ENCODE data around the gene TNPO2.
"Not testable (repeated sequence)": the region's sequence is repeated elsewhere in the genome, so short reads cannot be mapped to it uniquely, and the experiment has no call there.

The TNPO2 gene

DNA sequence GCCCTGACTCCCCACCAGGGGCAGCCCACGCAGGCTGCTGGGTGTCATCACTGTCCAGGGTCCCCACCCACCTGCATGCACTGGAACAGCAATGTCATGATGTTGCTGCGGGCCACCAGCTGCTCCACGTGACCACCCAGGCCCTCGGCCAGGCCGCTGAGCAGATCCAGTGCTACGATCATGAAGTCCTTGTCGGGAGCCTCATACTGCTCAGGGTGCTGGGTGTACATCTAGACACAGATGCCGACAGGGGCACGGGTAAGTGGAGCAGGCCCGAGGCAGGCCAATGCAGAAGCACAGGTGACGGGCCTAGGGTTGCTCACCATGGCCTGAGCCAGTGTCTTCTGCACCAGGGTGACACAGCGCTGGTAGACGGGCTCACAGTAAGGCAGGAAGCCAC is 18.6 kb downstream of the TNPO2 start:
- DNase-seq (ENCODE audit: low read depth), result no peak

DNA sequence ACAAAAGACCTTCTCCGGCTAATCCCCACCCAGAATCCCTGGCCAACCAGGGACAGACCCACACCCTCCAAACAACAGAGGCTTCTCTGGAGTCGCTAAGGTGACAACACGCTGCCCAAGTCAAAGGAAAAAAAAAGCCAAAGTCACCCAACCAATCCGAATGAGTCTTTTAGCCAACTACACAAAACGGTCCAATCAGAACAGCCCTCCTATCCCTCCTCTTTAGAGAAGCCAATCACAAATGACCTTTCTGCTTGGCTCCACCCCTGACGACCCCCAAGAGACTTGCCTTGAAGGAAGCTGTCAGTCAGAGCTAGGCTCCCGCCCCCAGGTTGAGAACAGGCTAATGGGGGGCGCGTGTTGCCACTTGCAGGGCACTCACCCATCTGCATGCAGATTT is 20.7 kb downstream of the TNPO2 start:
- DNase-seq (ENCODE audit: low read depth), result peak; percentile 47

DNA sequence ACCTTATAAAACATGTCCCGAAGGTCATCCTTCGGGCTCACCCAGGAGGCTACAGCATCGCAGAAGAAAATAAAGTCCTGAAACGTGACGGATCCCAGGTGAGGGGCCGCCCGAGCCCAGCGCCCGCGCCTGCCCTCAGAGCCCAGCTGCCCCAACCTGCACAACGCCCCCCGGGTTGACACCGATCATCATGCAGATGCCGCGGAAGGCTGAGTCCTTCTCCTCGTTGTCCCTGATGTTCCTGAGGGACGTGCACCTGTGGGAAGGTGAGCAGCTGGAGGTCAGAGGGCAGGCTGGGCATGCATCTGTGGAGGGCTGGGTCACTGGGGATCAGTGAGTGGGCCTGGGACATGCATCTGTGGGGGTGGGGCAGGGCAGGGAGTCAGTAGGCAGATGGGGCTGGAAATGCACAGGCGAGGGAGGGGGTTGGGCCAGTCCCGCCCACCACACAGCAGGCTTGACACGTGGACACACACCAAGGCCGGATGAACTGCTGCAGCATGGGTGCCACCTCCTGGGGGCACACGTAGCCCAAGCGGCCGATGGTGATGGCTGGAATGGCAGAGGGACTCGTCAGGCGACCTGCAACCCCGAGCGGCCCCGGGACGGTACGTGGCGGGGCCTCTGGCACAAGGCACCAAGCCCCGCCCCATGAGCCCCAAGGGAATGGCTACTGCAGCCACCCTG is 22.0 kb downstream of the TNPO2 start:
- DNase-seq (ENCODE audit: low read depth), result no peak

DNA sequence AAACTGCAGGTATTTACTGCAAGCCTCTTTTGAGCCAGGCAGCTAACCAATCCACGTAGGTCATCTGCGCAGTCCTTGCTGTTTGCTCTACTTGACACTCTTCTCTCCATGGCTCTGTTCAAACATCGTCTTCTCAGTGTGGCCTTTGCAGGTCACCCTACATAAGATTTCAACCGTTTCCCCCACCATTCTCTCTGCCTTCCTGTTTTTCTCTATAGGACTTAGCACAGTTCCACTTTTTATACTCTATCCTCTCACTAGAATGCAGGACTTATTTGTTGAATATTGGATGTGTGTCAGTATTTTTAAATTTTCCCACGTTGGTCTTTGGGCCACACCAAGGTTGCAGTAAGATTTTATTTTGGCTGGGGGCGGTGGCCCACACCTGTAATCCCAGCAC is 25.6 kb downstream of the TNPO2 start:
- DNase-seq (ENCODE audit: low read depth), result no peak

DNA sequence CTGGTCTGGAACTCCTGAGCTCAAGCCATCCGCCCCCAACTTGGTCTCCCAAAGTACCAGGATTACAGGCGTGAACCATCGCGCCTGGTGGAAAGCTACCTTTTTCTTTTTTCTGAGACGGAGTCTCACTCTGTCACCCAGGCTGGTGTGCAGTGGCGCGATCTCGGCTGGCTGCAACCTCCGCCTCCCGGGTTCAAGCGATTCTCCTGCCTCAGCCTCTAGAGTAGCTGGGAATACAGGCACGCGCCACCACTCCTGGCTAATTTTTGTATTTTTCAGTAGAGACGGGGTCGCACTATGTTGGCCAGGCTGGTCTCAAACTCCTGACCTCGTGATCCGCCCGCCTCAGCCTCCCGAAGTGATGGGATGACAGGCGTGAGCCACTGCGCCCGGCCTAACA is 26.3 kb downstream of the TNPO2 start:
- DNase-seq (ENCODE audit: low read depth), result not testable (repeated sequence)

DNA sequence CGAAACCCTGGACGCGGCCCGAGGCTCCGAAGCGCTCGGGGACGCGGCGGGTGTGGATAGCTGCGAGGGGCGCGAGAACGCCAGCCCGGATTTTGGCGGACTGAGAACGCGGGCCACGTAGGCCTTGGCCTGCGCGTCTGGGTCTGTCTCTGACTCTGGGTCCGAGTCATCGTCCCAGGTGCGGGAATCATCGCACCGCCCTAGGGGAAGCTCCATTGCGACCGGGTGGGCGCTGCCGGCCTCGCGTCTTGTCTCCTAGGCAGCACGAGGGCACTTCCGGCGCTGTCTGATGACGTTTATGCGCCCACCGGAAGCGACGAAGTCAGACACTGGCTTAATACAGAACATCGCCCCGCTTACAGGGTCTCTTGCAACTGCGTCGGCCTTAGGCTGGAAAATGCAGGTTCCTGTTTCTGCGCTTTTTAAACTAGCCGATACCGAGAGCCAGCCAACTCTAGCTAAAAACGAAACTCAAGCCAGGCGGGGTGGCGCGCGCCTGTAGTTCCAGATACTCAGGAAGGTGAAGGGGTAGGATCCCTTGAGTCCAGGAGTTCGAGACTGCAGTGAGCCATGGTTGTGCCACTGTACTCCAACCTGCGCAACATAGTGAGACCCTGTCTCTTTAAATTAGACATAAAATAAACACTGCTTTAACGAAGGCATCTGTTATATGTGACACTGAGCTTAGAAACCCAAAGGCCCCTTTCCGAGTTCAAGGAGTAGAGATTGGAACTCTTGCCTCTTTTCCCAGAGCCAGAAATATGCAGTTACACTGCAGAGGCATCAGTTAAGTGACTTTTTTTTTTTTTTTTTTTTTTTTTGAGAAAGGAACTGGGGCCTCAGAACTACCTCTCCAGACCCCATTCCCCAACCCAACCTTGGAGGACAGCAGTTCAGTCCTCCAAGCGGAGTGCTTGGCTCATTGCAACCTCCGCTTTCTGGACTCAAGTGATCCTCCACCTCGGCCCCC is 27.1 kb downstream of the TNPO2 start, which contains the start of gene FBXW9:
Gene FBXW9, minus strand, starts transcription at position 266 of the 970 bp plus-strand sequence. Its CDS starts 50 bp downstream, at position 216.
- peak; percentile 94 for DNase-seq (ENCODE audit: low read depth)

DNA sequence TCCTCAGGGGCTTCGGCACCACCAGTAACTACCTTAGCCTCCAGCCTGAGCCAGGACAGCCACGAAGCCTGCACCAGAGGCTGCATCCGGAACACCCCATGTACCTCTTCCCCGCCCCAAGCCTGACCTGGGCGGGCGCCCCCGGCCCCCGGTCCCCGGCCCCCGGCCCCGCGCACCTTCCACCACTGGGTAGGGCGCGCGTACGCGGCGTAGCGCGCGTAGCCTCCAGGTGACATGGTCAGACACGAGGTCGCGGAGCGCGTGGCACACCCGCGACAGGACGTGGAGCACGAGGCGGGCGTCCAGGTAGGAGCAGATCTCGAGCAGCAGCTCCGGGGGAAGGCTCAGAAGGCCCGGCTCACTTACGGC is 27.8 kb downstream of the TNPO2 start:
- DNase-seq (ENCODE audit: low read depth), result peak; percentile 5

DNA sequence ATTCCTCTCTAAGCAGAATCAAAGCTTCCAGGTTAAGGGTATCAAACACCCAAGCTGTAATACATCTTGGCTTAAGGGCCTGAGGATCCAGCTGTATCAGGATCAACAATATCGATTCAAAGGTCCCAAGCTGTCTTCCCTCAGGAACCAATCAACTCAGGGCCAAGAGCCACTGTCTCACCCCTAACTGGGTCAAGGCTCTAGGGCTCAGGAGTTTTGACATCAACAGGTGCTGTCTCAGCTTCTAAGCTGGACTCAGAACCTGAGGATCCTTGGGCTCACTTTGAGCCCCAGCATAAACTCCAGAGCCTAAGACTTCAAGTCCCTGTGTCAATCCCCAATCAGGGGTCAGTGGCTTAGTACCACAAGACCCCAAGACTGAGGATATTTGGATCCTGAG is 28.2 kb downstream of the TNPO2 start:
- DNase-seq (ENCODE audit: low read depth), result no peak

DNA sequence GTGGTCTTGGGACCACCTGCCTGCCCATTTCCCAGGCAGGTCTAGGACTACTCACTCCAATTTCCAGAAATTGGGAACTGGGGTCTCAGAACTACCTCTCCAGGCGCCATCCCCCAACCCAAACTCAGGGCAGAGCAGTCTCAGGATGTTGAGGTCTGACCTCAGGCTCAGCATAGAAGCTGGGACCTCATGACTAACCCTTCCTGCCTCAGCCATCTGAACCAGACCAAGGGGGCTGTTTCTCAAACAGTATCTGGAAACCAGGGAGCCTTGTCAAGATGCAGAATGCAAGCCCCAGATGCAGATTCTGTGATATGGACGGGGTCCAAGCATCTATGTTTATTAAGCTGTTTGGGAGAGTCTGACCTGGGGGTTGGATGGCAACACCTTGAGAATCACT is 28.6 kb downstream of the TNPO2 start:
- DNase-seq (ENCODE audit: low read depth), result no peak

DNA sequence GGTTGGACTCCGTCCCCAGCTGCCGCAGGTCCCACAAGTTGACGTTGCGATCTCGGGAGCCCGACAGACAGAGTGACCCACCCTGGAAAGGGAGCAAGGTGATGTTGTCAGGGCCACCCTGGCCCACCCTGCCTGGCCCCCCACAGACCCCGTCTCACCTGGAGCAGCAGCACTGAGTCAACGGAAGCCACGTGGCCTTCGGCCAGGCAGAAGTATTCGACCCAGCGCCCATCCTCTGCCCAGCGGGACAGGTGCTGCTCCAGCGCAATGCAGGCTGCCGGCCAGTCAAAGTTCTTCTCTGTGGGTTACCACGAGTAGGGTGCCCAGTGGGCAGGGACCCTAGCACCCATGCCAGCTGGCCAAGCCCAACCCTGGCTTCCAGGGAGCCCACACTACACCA is 29.1 kb downstream of the TNPO2 start:
- DNase-seq (ENCODE audit: low read depth), result no peak

DNA sequence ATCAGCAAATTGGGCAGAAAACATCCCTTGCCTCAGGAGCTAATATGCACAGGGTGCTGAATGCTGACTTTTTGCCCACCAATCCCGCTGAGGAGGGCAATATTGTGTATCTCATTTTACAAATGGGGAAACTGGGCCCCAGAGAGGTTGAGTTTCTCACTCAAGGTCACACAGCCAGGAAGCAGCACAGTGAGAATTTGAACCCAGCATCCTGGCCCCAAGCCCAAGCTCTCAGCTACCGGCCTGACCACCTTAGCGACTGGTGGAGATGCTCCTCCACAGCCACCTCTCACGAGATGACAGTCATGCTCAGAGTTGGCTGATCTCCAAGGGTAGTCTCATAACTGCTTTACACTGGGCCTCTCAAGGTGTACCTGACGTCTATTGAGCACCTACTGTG is 30.8 kb downstream of the TNPO2 start:
- no peak for DNase-seq (ENCODE audit: low read depth)

DNA sequence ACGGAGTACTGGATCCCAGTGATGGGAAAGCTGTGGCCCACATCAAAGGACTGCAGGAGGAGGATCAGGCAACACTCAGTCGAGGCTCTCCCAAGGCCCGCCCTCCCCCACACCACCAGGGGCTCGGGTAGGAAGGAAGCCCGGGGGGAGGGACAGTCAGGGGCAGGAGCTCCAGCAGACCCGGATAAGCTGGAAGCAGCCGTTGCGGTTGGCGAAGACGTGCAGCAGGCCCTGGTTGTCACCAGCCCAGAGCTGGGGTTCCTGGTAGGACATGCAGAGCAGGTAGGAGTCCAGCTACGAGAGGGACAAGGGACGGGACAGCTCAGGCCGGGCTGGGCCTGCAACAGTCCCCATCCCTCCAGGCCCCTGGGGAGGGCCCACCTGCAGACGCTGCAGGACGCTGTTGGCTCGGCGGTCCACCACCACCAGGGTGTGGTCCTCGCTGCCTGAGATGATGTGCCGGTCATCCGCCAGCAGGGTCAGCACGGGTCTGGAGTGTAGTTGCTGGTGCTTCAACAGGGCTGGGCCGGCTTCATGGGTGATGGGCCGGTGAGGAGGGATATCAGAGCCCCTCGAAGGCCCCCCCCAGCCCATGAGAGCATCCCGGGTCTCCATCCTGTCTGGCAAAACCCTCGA is 34.0 kb downstream of the TNPO2 start:
- DNase-seq (ENCODE audit: low read depth), result no peak

DNA sequence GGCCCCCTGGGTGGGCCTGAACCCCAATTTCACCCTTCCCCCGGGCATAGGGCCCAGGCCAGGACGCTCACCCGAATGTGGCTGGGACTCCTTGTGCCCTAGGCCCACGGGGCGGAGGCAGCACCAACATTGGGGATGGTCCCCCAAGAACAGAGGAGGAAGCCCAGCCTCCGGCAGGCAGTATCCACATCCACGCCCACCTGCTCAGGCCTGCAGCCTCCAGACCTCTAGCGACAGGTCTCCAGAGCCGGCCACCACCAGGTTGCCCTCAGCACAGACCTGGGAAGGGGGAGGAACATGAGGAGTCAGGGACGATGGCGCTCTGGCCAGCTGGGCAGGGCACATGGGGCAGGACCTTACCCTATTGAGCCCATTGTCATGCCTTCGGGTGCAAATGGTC is 34.7 kb downstream of the TNPO2 start:
- DNase-seq (ENCODE audit: low read depth), result no peak

DNA sequence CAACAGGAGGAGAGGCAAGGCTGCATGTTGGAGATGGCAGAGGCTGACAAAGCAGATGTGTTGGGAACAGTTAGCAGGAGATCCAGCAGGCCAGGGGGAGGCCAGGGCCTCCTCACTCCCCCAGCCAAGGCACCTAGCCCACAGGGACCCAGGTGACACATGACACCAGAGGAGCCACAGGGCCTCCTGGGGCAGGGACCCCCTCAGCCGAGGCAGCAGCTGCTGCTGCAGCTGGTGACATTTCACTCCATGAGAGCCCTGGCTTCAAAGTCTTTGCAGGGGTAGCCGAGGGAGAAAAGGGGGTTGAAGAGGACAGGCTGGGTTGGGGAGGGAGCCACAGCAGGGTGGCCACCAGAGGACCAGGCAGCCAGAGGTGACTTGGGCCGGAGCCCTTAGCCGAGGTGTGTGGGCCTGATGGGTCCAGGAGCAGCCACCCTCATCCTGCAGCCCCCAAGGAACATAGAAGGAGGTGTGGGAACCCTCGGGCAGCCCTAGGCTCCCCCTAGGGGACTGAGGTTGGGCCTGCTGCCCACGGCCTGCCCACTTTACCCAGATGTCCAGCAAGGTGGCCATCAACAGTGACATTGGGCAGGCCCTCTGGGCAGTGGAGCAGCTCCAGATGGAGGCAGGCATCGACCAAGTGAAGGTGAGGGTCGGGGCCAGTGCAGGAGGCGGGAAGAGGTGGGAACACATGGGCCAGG is 36.1 kb downstream of the TNPO2 start, which contains the start of gene GNG14:
Gene GNG14, plus strand, starts transcription at position 503 of the 701 bp plus-strand sequence. Its CDS starts 51 bp downstream, at position 554.
- no peak for DNase-seq (ENCODE audit: low read depth)

DNA sequence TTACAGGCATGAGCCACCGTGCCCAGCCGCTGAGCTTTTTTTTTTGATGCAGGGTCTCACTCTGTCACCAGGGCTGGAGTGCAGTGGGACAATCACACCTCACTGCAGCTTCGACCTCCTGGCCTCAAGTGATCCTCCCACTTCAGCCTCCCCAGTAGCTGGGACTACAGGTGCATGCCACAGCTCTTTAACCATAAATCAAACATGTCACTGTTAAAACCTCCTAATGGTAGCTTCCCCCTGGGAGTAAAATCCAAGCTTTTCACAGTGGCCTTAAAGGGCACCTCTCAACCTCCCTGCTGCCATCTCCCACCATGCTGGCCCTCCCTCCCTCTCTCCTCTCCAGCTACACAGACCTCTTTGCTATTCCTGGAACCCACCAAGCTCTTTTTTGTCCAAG is 37.9 kb downstream of the TNPO2 start:
- DNase-seq (ENCODE audit: low read depth), result no peak

DNA sequence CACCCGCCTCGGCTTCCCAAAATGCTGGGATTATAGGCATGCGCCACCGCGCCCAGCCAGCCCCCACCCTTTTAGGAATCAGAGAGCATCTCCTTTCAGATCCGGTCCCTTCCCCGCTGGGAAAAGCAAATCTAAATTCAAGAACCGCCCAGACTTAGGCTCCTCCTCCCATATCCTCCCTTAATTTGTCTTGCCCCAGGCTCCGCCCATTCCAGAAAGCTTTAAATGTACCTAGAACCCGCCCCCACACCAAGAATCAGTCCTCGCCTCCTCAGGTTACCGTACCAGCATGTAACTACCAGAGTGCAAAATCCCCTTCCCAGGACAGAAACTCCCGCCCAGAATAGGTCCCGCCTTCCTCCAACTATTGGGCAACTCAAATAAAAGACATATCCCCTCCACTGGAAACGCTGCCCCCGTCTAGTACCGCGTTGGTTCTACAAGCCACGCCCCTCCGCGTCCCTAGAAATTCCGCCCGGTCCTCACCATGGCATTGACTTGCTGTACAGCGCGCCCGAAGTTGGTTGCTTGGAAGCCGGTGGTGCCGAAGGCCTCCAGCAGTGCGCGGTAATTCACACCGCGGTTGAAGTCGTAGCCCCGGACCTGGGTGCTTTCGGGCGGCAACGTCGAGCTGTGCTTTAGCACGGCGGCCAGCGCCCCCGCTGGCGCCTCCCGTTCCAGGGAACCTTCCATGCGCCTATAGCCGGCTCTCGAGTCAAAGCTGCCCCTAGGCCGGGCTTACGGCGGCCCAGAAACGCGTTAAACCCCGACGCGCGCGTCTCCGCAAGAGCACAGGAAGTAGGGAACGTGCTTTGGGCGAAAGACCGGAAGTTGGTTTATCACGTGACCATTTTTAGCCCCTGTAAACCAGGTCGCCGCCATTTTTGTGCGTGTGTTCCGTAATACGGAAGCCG is 42.4 kb downstream of the TNPO2 start, which contains the start of gene DHPS:
Gene DHPS, minus strand, starts transcription at position 807 of the 914 bp plus-strand sequence. Its CDS starts 114 bp downstream, at position 693.
- peak; percentile 99 for DNase-seq (ENCODE audit: low read depth)

DNA sequence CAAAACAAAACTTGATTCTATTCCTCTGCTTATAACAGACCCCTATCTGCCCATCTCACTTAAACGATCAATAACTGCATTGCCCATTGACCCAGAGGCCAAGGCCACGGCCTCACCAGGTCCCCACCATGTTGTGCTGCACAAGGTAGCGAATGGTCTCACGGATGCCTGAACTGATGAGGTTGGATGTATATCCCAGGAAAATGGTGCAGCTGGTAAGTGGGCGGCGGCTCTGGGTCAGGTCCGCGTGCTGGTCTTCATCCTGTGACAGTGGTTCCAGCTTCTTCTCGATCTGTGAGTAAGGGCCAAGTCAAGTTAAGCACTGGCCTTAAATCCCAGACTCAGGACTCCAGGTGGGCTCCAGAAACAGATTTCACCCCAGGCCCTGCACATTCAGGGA is 43.7 kb downstream of the TNPO2 start:
- no peak for DNase-seq (ENCODE audit: low read depth)

DNA sequence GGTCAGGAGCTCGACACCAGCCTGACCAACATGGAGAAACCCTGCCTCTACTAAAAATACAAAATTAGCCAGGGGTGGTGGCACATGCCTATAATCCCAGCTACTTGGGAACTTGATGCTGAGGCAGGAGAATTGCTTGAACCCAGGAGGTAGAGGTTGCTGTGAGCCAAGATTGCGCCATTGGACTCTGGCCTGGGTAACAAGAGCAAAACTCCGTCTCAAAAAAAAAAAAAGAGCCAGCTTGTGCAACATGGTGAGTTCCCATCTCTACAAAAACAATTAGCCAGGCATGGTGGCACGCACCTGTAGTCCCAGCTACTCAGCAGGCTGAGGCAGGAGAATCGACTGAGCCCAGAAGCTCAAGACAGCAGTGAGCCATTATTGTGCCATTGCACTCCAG is 45.7 kb downstream of the TNPO2 start:
- DNase-seq (ENCODE audit: low read depth), result not testable (repeated sequence)

DNA sequence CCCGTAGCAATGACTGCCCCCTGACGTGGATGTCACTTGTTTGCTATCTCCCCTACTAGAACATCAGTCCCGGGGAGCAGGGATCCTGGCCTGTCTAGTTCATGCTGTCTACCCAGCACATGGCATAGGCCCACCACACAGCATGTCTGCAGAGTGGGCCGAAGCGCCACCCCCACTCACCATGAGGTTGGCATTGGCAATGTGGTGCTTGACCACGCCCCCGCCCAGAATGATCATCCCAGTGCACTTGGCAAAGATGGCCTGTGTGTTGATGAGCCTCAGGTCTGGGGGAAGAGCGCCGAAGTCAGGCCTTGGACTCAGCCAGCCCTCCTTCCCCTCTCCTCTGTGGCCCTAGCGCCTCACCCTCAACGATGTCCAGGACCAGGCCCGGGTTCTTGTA is 46.8 kb downstream of the TNPO2 start:
- DNase-seq (ENCODE audit: low read depth), result no peak

DNA sequence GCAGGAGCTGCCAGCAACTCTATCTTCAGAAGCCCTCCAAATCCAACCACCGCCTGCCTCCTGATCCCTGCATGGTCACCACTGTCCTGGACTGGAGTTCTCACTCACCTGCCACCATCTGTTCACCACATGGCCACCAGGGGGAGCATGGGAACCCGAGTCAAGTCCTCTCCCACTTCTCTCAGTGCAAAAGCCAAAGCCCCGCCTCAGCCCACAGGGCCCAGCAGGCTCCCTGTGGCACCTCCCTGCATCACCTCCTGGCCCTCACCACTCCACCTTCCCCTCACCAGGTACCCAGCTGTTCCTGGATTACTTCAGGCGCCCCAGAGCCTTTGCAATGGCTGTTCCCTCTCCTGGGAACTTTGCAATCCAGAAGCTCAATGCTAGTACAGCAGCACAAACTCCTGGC is 47.3 kb downstream of the TNPO2 start:
- peak; percentile 68 for DNase-seq (ENCODE audit: low read depth)

DNA sequence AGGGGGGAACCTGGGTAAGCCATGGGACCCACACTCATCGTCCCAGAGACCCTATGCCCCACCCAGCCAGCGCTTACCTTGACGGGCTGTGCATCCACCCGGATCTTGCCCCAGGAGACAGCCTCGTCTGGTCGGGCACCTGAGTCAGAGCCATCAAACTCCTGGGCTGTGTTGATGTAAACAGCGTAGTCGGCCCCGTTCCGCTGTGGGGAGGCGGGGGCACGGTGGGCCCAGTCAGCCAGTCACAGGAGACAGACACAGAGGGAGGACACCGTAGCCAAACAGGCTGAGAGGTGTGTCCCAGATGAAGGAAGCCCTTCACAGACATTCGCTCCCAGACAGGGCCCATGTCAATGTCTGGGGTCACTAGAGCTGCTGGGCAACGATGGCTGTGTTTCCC is 47.8 kb downstream of the TNPO2 start:
- DNase-seq (ENCODE audit: low read depth), result no peak
